HG03097 (cell line): Measurements from ENCODE around the gene CTNNA2.

Experiments used
- ATAC-seq: cut with Tn5 transposase; IDR thresholded peaks from one replicate; pipeline ENCODE4 v1.9.1; 2021; ENCODE audit not compliant: unreplicated experiment, low FRiP score

Gene CTNNA2

GRCh38 chr2:79780781-79781180 lies 267.9 kb downstream of the CTNNA2 start:
- ATAC-seq: no peak

- no peak for ATAC-seq
Measured at GRCh38 chr2:79782576-79783452, 270.0 kb downstream of the CTNNA2 start.

DNA sequence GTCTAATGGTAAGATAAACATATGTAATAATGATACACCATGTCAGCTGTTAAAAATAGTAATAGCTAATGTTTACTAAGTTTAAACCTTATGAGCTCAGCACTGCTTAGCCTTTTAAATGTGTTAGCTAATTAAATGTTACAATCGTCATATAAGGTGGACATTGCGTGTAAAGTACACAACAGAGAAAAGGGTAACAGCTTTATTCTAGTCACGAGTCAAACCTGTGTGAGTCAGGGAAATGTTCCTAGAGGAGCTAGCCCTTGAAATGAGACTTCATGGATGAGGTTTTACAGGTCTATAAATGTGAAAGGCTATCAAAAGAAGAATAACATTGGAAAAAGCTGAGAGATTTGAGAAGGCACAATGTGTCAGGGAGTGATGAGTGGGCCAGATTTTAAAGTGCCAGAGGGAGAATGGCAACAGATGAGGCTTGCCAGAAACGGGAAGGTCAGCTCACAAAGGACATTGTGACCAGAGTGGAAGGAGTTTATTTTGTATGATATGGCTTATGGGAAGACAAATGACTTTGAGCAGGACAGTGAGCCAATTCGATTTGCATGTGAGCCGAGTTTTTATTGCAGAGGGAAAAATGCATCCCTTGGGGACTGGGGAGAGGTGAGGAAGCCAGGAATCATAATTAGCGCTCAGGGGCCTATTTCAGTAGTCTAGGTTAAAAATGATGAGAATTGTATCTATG lies 276.3 kb downstream of the CTNNA2 start:
- no peak for ATAC-seq

DNA sequence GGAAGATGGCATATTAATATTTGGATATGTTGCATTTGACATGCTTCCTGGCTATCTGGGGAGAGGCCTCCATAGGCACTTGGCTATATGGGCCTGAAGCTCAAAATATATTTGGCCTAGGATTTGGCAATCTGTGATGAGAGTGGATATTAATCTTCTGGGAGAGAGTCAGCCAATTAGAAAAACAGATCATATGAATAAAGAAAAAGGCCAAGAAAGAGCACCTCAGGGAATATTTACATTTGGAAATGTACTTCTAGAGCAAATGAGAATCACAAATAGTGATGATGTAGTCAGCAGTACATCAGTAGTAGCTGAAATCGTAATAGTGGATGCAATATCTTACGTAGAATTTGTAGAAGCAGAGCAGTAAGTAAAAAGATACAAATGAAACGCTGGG lies 277.0 kb downstream of the CTNNA2 start:
- ATAC-seq: no peak

GRCh38 chr2:79792090-79792489 lies 279.2 kb downstream of the CTNNA2 start:
- ATAC-seq: no peak

DNA sequence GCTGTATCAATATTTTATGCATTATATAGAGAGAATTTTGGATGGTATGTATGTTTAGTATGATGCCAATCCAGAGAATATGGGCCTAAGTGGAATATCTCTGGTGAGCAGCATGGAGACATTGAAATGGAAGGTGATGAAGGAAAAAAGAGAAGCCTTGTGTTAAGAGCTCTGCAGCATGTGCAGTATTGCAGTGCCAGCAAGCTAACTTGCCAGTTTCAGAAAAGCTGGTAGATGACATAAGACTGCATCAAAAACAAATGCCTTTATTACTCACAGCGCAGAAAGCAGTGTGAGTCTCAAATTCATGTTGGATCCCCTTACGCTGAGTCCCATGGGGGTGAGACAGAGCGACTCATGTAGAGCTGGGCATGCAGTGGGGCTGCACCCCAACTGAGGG lies 280.2 kb downstream of the CTNNA2 start:
- no peak for ATAC-seq

DNA sequence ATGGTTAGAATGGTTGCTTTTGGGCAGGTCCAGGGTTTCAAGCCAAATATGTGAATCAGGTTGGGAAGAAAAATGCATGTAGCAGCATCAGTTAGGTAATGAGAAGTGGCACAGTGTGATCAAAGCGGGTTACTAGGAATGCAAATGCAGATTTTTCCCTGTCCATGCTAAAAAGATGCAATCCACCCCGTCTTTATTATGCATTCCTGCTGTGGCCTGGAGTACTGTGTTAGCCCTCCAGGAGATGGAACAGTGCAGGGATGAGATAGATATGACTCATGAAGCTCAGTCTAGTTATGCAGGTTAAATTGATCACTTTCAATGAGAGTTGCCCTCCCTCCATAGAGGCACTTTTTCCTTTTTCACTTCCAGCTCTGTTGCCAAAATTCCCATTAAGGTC lies 283.8 kb downstream of the CTNNA2 start:
- no peak for ATAC-seq

DNA sequence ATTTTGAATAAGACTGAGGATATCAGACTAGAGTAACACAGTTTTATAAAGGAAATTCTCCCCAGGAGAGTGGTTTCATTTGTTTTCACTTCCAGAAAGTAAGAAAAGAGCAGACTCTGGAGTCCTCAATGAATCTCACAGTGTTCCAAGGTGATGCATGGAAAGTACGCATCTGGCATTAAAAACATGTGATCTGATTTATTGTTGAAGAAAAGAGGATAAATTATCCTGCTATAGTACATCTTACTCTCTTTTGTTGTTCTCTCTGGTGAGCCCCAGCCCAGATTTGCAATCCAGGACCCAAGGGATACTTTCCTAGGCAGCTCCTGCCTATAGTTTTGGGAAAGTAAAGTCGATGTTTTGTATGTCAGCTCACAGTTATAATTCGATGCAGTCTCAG lies 285.9 kb downstream of the CTNNA2 start:
- ATAC-seq: no peak

GRCh38 chr2:79799729-79800128 lies 286.9 kb downstream of the CTNNA2 start:
- ATAC-seq: no peak

- no peak for ATAC-seq
Measured at GRCh38 chr2:79801082-79801481, 288.2 kb downstream of the CTNNA2 start.

GRCh38 chr2:79817288-79817687 lies 304.4 kb downstream of the CTNNA2 start:
- no peak for ATAC-seq

GRCh38 chr2:79820281-79820680 lies 307.4 kb downstream of the CTNNA2 start:
- ATAC-seq: no peak

DNA sequence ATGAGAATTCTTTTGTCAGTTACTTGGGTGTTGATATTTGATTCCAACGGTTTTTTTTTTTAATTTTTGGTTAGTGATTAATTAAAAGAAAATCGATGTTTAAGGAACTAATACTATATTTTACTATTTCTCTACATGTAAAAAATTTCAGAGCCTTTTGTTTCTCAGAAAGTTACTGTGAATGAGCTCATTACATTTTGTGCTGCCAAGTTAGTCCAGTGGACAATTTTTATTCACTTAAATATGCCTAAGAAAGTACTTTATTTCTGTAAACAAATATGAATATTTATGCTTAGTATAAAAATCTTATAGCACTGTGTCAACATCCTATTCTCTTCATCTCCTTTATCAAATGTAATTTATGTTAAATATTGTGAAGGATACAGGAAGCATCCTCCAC lies 309.3 kb downstream of the CTNNA2 start:
- ATAC-seq: no peak

DNA sequence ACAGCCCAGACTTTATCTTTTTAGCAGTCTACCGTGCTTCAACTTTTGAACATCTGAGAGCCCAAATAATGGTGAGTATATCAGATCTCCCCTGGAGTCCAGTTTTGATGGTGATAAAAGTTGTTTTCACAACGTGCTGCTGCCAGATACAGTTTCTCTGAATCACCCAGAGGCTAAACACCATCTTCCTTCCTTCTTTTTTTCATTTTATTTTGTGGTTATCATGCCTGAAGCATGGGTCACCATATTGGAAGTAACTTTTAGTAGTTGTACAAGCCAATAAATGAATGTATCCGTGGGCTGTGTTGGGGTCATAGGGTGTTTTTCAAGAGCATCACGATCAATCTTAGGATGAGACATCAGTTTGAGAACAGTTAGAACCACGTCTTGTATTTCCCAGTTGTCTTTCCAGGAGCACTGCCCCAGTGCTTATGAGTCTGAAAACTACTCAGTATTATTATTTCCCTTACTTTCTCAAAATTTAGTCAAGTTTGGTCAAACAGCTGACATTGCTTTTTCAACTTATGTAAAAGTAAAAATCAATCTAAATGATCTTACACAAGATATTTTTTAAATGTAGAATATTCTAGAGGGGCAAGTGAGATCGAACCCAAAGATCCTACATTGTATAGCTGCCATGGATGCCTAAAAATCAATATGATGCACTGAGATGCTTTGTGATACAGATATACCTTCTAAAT lies 311.4 kb downstream of the CTNNA2 start:
- ATAC-seq: no peak

DNA sequence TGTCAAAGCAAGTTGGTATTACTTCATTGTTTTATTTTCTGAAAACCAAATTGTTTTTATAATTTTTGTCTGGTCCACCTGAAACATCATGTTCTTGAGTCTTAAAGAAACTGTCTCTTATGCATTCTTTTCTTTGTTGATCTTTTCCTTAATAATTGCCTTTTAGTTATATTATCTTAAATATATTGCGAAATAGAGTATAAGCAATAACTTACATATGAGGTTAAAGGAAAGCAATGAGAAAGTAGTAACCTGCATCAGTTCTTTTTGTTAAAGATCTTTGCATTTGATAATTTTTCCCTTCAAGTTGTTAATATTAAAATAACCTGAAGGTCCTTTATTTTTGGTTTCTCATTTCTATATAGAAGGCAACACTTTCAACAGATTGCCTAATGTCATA lies 315.0 kb downstream of the CTNNA2 start:
- ATAC-seq: no peak

GRCh38 chr2:79830501-79830900 lies 317.6 kb downstream of the CTNNA2 start:
- ATAC-seq: no peak

DNA sequence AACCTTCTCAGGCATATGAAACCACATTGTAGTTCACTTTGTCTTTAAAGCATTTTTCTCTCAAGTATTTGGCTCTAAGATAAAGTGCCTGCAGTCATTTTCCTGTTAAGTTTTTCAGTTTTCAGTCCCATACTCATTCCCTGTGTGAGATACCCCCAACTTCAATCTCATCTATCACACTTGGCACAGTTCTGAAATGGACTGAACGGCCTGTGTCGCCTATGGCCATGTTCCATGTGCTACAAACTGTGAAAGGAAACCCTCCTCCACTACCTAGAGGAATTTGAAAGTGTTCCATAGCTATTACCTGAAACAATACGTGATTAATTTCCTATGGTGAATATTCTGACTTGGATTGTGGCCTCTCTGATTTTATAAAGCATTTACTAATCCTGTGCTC lies 319.1 kb downstream of the CTNNA2 start:
- no peak for ATAC-seq

DNA sequence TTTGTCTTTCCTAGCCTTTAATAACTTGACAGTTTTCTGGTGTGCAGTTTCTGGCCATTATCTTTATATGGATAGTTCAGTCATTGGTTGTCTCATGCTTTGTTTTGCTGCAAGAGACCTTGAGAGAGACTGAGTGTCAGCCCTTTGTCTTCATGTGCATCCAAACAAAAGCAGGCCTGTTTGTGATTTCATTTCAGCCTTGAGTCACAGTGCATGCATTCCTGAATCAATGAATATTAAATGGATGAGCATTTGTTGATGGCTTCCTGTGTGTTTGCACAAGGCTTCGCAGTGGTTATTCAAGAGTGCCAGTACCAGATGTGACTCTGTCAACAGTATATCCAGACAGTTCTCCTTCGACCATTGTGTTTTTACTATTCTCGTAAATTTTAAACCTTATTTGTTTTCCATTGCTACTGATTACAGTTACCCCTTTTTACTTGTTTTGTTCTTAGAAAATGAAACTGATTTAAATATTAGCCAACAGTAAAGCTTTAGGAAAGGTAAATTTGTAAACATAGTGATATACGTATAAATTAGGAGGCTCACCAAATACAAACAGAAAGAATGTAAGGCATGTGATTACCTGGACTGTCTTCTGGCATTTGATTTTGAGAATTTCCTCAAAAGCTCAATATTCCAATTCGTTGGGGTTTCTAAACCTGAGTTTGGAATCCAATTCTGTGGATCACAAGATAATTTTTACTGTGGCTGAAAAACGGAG lies 319.8 kb downstream of the CTNNA2 start:
- no peak for ATAC-seq

- ATAC-seq: no peak
Measured at GRCh38 chr2:79833235-79833878, 320.5 kb downstream of the CTNNA2 start.

GRCh38 chr2:79835911-79836310 lies 323.1 kb downstream of the CTNNA2 start:
- no peak for ATAC-seq
